Measurements from ENCODE around the gene APH1B. TPM values are rescaled to one million over a fixed set of nuclear protein-coding genes. Genes with fewer than 3 reads are reported as not detected.

Gene APH1B
- total RNA-seq, 2 experiments from 2014 or later = 6.5 to 7.8 TPM

DNA sequence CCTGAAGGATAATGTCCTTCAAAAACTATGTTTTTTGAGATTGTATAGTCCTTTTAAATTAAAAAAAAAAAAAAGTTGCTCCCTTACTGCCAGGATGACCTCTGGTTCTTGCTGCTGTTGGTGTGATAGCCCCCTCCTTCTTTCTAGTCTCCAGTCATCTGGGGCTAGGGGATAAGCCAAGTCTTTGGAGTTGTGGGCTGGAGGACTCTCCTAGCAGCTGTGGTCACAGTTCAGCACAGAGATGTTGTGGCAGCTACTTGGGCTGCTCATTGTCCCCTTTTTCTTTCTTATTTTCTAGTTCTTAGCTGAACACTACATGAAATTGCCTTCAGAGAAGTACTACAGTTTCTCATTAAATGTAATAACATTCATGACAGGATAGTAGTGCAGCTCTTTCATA, 39.2 kb upstream of the APH1B start:
- ChIA-PET POLR2A (interaction anchor here (0.7 to 1.1 kb wide), 3 partner anchors 45 to 81 kb away, joined by 3 to 5 read pairs (median 3); partner anchors contain the start of gene RPS27L), CTCF (interaction anchor here (0.7 to 2.0 kb wide), 7 partner anchors 9 to 102 kb away, joined by 3 to 9 read pairs (median 5); no protein-coding TSS in a partner anchor)
- Mint-ChIP-seq H3K36me3 (ENCODE audit: low read depth) (peaks cover 50% of the 10 kb centered on the region), H3K4me1 (peaks cover 82% of the 10 kb centered on the region), H3K9me3 (ENCODE audit: low read depth) (peaks cover 3% of the 10 kb centered on the region), H3K27ac (no peak overlapping the region), H3K4me3 (no peak overlapping the region), H3K27me3 (no peaks in the 10 kb centered on the region)
- intact Hi-C loops (cut with DNase I, micrococcal nuclease) = no loop called here
- ATAC-seq = no peak
- DNase-seq = no peak

DNA sequence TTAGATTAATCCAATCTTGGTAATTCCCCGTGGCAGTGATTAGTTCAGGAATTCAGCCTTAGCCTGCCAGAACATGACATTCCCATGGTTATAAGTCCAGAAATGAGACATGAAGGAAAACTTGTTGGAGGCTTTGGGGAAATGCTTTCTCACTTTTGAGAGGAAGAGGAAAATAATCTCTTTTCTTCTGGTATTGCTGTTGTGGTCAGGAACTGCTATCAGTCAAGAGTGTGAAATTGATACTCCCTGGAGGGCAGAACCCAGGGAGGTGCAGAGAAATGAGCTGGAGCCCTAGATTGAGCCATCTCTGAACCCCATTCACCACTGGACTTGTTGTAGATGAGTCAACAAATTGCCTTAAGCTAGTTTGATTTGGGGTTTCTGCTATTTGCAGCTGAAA, 38.6 kb upstream of the APH1B start:
- ATAC-seq (peak; percentile 83), DNase-seq (peak; percentile 52)
- Mint-ChIP-seq H3K27me3 (no peaks in the 10 kb centered on the region), H3K36me3 (ENCODE audit: low read depth) (peaks cover 56% of the 10 kb centered on the region), H3K4me1 (peaks cover 82% of the 10 kb centered on the region), H3K4me3 (no peak overlapping the region), H3K27ac (no peak overlapping the region), H3K9me3 (ENCODE audit: low read depth) (peaks cover 3% of the 10 kb centered on the region)
- CTCF ChIA-PET = interaction anchor here (0.6 to 2.0 kb wide), 9 partner anchors 9 to 865 kb away, joined by 3 to 9 read pairs (median 5); no protein-coding TSS in a partner anchor
- intact Hi-C loops (cut with DNase I, micrococcal nuclease) = no loop called here
- POLR2A ChIA-PET = interaction anchor here (0.7 to 1.1 kb wide), 5 partner anchors 45 to 113 kb away, joined by 3 to 5 read pairs (median 4); partner anchors contain the start of gene RPS27L

DNA sequence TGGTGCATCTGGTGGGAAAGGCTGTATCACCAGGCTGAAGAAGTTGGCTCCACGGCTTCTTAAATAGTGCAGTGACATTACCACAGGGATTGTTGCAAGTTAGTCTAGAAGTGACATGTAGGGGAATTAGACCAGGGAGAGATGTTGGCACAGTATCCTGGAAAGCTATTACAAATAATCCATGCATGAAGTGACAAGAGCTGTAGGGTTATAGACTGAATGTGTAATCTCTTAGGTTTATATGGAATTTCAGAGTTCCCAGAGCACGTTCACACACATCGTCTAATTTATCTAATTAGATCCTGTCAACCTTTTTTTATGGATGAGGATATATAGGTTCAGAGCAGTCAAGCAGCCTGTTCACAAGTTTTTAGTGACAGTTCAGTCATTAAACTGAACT, 37.3 kb upstream of the APH1B start:
- no peak overlapping the region for H3K27ac Mint-ChIP-seq
- H3K9me3 Mint-ChIP-seq (ENCODE audit: low read depth) = peaks cover 3% of the 10 kb centered on the region
- H3K4me3 Mint-ChIP-seq = no peak overlapping the region
- ChIA-PET POLR2A (interaction anchor here (0.7 kb wide), 1 partner anchor 83 kb away, joined by 3 read pairs; the partner anchor contains the start of gene RPS27L), CTCF (no interaction called here)
- ATAC-seq (no peak), DNase-seq (no peak)
- peaks cover 55% of the 10 kb centered on the region for H3K36me3 Mint-ChIP-seq (ENCODE audit: low read depth)
- H3K4me1 Mint-ChIP-seq = peaks cover 82% of the 10 kb centered on the region
- no peaks in the 10 kb centered on the region for H3K27me3 Mint-ChIP-seq
- intact Hi-C loops (cut with DNase I, micrococcal nuclease) = no loop called here

DNA sequence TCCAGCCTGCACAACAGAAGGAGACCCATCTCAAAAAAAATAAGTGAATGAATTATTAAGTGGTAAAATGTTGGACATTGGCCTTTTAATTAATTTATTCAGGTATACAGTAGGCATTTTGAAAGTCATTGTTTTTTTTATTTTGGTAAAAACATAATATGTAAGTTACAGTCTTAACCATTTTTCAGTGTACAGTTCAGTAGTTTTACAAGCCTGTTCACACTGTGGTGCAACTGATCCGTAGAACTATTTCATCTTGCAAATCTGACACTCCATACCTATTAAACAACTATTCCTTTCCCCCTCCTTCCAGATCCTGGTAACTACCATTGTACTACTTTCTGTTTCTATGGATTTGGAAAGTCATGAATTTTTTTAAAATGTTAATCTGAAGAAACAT, 36.1 kb upstream of the APH1B start:
- intact Hi-C loops (cut with DNase I, micrococcal nuclease) = no loop called here
- Mint-ChIP-seq H3K9me3 (ENCODE audit: low read depth) (peaks cover 3% of the 10 kb centered on the region), H3K27ac (no peak overlapping the region), H3K36me3 (ENCODE audit: low read depth) (peaks cover 59% of the 10 kb centered on the region), H3K4me3 (no peak overlapping the region), H3K27me3 (no peaks in the 10 kb centered on the region), H3K4me1 (peaks cover 79% of the 10 kb centered on the region)
- CTCF ChIA-PET = no interaction called here
- ATAC-seq (no peak), DNase-seq (no peak)
- POLR2A ChIA-PET = no interaction called here

- Mint-ChIP-seq H3K27me3 (no peaks in the 10 kb centered on the region), H3K4me1 (peaks cover 67% of the 10 kb centered on the region), H3K27ac (peak overlapping the region; percentile 4), H3K36me3 (ENCODE audit: low read depth) (peaks cover 64% of the 10 kb centered on the region), H3K4me3 (no peak overlapping the region), H3K9me3 (ENCODE audit: low read depth) (peaks cover 1% of the 10 kb centered on the region)
- ChIA-PET POLR2A (no interaction called here), CTCF (interaction anchor here (1.1 to 4.4 kb wide), 5 partner anchors 10 to 195 kb away, joined by 3 to 20 read pairs (median 4); no protein-coding TSS in a partner anchor)
- ATAC-seq (no peak), DNase-seq (no peak)
- intact Hi-C loops (cut with DNase I, micrococcal nuclease) = no loop called here
Measured at GRCh38 chr15:63243101-63243500, 34.3 kb upstream of the APH1B start.

DNA sequence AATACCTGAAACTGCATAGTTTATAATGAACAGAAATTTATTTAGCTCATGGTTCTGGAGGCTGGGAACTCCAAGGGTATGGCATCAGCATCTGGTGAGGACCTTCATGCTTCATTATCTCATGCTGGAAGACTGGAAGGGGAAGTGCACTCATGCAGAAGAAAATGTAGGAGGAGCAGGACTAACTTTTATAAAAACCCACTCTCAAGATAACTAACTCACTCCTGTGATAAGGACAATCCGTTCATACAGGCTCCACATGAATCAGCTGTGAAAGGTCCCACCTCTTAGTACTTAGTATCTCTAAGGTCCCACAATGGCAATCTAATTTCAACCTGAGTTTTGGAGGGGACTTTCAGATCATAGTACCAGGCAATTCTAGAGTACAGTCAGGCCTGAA, 33.6 kb upstream of the APH1B start:
- peaks cover 65% of the 10 kb centered on the region for H3K4me1 Mint-ChIP-seq
- H3K36me3 Mint-ChIP-seq (ENCODE audit: low read depth) = peaks cover 68% of the 10 kb centered on the region
- no peak for DNase-seq
- H3K9me3 Mint-ChIP-seq (ENCODE audit: low read depth) = peaks cover 1% of the 10 kb centered on the region
- H3K4me3 Mint-ChIP-seq = no peak overlapping the region
- ATAC-seq = peak; percentile 47
- intact Hi-C loops (cut with DNase I, micrococcal nuclease) = no loop called here
- H3K27me3 Mint-ChIP-seq = no peaks in the 10 kb centered on the region
- ChIA-PET POLR2A (no interaction called here), CTCF (interaction anchor here (1.1 to 4.4 kb wide), 6 partner anchors 9 to 196 kb away, joined by 3 to 20 read pairs (median 4); no protein-coding TSS in a partner anchor)
- peak overlapping the region; percentile 47 for H3K27ac Mint-ChIP-seq

DNA sequence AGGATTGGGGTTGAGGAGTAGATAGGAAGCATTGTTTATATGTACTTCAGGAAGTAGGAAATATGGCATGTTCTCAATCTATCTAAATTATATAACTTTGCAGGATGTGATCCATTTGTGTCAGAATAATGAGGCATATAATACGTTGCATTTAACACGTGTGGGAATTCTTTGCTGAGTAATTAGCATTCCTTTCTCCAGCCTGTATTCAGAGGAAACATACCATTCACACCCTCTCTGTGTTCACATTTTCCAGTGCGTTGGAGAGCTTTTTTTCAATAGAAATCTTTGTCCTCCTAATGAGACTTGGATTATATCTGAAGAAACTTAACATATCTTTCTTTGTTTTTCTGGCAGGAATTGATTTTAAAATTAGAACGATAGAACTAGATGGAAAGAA, 33.0 kb upstream of the APH1B start:
- ChIA-PET POLR2A (no interaction called here), CTCF (interaction anchor here (0.9 to 4.4 kb wide), 4 partner anchors 8 to 197 kb away, joined by 3 to 20 read pairs (median 4); no protein-coding TSS in a partner anchor)
- intact Hi-C loops (cut with DNase I, micrococcal nuclease) = no loop called here
- peak overlapping the region; percentile 79 for H3K27ac Mint-ChIP-seq
- DNase-seq (no peak), ATAC-seq (no peak)
- peaks cover 1% of the 10 kb centered on the region for H3K9me3 Mint-ChIP-seq (ENCODE audit: low read depth)
- H3K27me3 Mint-ChIP-seq = no peaks in the 10 kb centered on the region
- peaks cover 71% of the 10 kb centered on the region for H3K36me3 Mint-ChIP-seq (ENCODE audit: low read depth)
- H3K4me1 Mint-ChIP-seq = peaks cover 62% of the 10 kb centered on the region
- no peak overlapping the region for H3K4me3 Mint-ChIP-seq

- no peak overlapping the region for H3K4me3 Mint-ChIP-seq
- POLR2A ChIA-PET = no interaction called here
- CTCF ChIA-PET = interaction anchor here (0.9 to 4.4 kb wide), 3 partner anchors 13 to 198 kb away, joined by 3 to 20 read pairs (median 5); no protein-coding TSS in a partner anchor
- H3K9me3 Mint-ChIP-seq (ENCODE audit: low read depth) = peaks cover 1% of the 10 kb centered on the region
- no peaks in the 10 kb centered on the region for H3K27me3 Mint-ChIP-seq
- H3K36me3 Mint-ChIP-seq (ENCODE audit: low read depth) = peaks cover 70% of the 10 kb centered on the region
- no peak for DNase-seq
- peaks cover 59% of the 10 kb centered on the region for H3K4me1 Mint-ChIP-seq
- intact Hi-C loops (cut with DNase I, micrococcal nuclease) = no loop called here
- peak; percentile 62 for ATAC-seq
- H3K27ac Mint-ChIP-seq = peak overlapping the region; percentile 79
Measured at GRCh38 chr15:63244976-63245645, 32.3 kb upstream of the APH1B start.

GRCh38 chr15:63246691-63247469, 30.5 kb upstream of the APH1B start:
- intact Hi-C loops (cut with DNase I, micrococcal nuclease) = no loop called here
- no peak for ATAC-seq
- POLR2A ChIA-PET = interaction anchor here (0.7 kb wide), 1 partner anchor 74 kb away, joined by 3 read pairs; no protein-coding TSS in a partner anchor
- peaks cover 50% of the 10 kb centered on the region for H3K4me1 Mint-ChIP-seq
- CTCF ChIA-PET = interaction anchor here (0.9 to 4.4 kb wide), 3 partner anchors 8 to 15 kb away, joined by 3 to 20 read pairs (median 5); no protein-coding TSS in a partner anchor
- H3K27me3 Mint-ChIP-seq = no peaks in the 10 kb centered on the region
- H3K36me3 Mint-ChIP-seq (ENCODE audit: low read depth) = peaks cover 76% of the 10 kb centered on the region
- no peak overlapping the region for H3K4me3 Mint-ChIP-seq
- no peak overlapping the region for H3K27ac Mint-ChIP-seq
- no peaks in the 10 kb centered on the region for H3K9me3 Mint-ChIP-seq (ENCODE audit: low read depth)
- DNase-seq = no peak

- POLR2A ChIA-PET = no interaction called here
- CTCF ChIA-PET = no interaction called here
Measured at GRCh38 chr15:63250312-63250965, 27.0 kb upstream of the APH1B start.

GRCh38 chr15:63251701-63252100, 25.7 kb upstream of the APH1B start:
- intact Hi-C loops (cut with DNase I, micrococcal nuclease) = no loop called here
- Mint-ChIP-seq H3K4me3 (no peak overlapping the region), H3K4me1 (peaks cover 34% of the 10 kb centered on the region), H3K36me3 (ENCODE audit: low read depth) (peaks cover 63% of the 10 kb centered on the region), H3K27ac (no peak overlapping the region), H3K27me3 (no peaks in the 10 kb centered on the region), H3K9me3 (ENCODE audit: low read depth) (no peaks in the 10 kb centered on the region)
- ATAC-seq (no peak), DNase-seq (no peak)
- POLR2A ChIA-PET = no interaction called here
- CTCF ChIA-PET = interaction anchor here (0.6 kb wide), 1 partner anchor 13 kb away, joined by 3 read pairs; no protein-coding TSS in a partner anchor

More at GRCh38 chr15:63250312-63250965, 27.0 kb upstream of the APH1B start:
- ATAC-seq = no peak
- Mint-ChIP-seq H3K4me3 (no peak overlapping the region), H3K27me3 (no peaks in the 10 kb centered on the region), H3K4me1 (peaks cover 33% of the 10 kb centered on the region), H3K9me3 (ENCODE audit: low read depth) (no peaks in the 10 kb centered on the region), H3K36me3 (ENCODE audit: low read depth) (peaks cover 67% of the 10 kb centered on the region), H3K27ac (no peak overlapping the region)
- DNase-seq = no peak
- intact Hi-C loops (cut with DNase I, micrococcal nuclease) = no loop called here

Data from activated CD4-positive, alpha-beta T cell treated with anti-CD3 and anti-CD28 coated beads for 36 hours (primary cell).